ENCODE data around the gene ADGRG3. TPM values are rescaled to one million over a fixed set of nuclear protein-coding genes. Genes with fewer than 3 reads are reported as not detected.
A peak's percentile ranks its signal among the peaks of the same experiment; 100 is the strongest.

ADGRG3 gene
- total and polyA plus RNA-seq, 2 of the 13 experiments (the other 11 are each of a cell fraction or from before 2014, with no cell fraction given) = 2.7 to 11.8 TPM

GRCh38 chr16:57735755-57736418 lies 67.8 kb downstream of the ADGRG3 start, which contains the start of gene KATNB1 (continued):
- TF ChIP-seq CENPT (CRISPR knock-in tag; IDR thresholded peaks at IDR 0.05; ENCODE audit: low read depth) (no peak), ZNF720 (CRISPR knock-in tag; IDR thresholded peaks at IDR 0.05) (no peak), MIXL1 (CRISPR knock-in tag; IDR thresholded peaks at IDR 0.05) (no peak), ARNT2 (CRISPR knock-in tag; IDR thresholded peaks at IDR 0.05; ENCODE audit: low read depth) (no peak), CBX5 (CRISPR knock-in tag; IDR thresholded peaks at IDR 0.05; ENCODE audit: borderline replicate concordance) (no peak), ZNF543 (CRISPR knock-in tag; IDR thresholded peaks at IDR 0.05) (peak; percentile 78; the same call in 1 of the 2 replicates), DNMT1 (CRISPR knock-in tag; IDR thresholded peaks at IDR 0.05) (peak; percentile 64; the same call in 1 of the 2 replicates), SATB2 (CRISPR knock-in tag; IDR thresholded peaks at IDR 0.05) (no peak), ZSCAN12 (CRISPR knock-in tag; IDR thresholded peaks at IDR 0.05) (no peak), SALL1 (CRISPR knock-in tag; IDR thresholded peaks at IDR 0.05) (peak; percentile 11; the same call in 1 of the 2 replicates), KMT2B (CRISPR knock-in tag; IDR thresholded peaks at IDR 0.05) (0 out of 2 replicates have a peak, but pooled peaks have one; percentile 16), ZNF430 (CRISPR knock-in tag; IDR thresholded peaks at IDR 0.05) (no peak), RBFOX2 (IDR thresholded peaks at IDR 0.05; ENCODE audit: low read depth, low read length) (peak; percentile 81), THAP8 (CRISPR knock-in tag; IDR thresholded peaks at IDR 0.05; ENCODE audit: borderline replicate concordance) (no peak), ZNF17 (CRISPR knock-in tag; IDR thresholded peaks at IDR 0.05) (no peak), NR0B2 (CRISPR knock-in tag; IDR thresholded peaks at IDR 0.05) (peak; percentile 45; the same call in 1 of the 2 replicates), PATZ1 (CRISPR knock-in tag; IDR thresholded peaks at IDR 0.05) (0 out of 2 replicates have a peak, but pooled peaks have one; percentile 17), GATAD1 (CRISPR knock-in tag; IDR thresholded peaks at IDR 0.05) (0 out of 2 replicates have a peak, but pooled peaks have one; percentile 23), MAF1 (CRISPR knock-in tag; IDR thresholded peaks at IDR 0.05; ENCODE audit: borderline replicate concordance) (no peak), RARG (CRISPR knock-in tag; IDR thresholded peaks at IDR 0.05; ENCODE audit: low read depth) (peak; percentile 11; the same call in 1 of the 2 replicates), POLR2AphosphoS5 (IDR thresholded peaks at IDR 0.05; ENCODE audit: low read depth, low read length) (0 out of 2 replicates have a peak, but pooled peaks have one; percentile 29), MTA1 (CRISPR knock-in tag; IDR thresholded peaks at IDR 0.05; ENCODE audit: borderline replicate concordance) (peak; percentile 16; the same call in 1 of the 2 replicates), FOXM1 (CRISPR knock-in tag; IDR thresholded peaks at IDR 0.05) (no peak), TEAD2 (CRISPR knock-in tag; IDR thresholded peaks at IDR 0.05) (no peak), REST (IDR thresholded peaks at IDR 0.05; ENCODE audit: borderline replicate concordance in 1 of 2, low read depth in 1 of 2, low read length in 2 of 2) (no peak)

Measured in HepG2 (cell line).